H1 (cell line): ENCODE measurements around the gene SLC2A11. TPM values are rescaled to one million over a fixed set of nuclear protein-coding genes. Genes with fewer than 3 reads are reported as not detected.

ENCODE experiments used
- CTCF ChIA-PET: fragments of 300-600 bp; sonication (Branson Sonifier 250); formaldehyde crosslinking; loops from one replicate; lab custom pipeline; 2021; ENCODE audit not compliant: partially characterized antibody; lab: Charles Lee
- POLR2A ChIA-PET: fragments of 300-600 bp; sonication (Branson Sonifier 250); formaldehyde crosslinking; loops from one replicate; lab custom pipeline; 2021; ENCODE audit warnings: inconsistent platforms; ENCODE audit not compliant: partially characterized antibody; lab: Charles Lee
- DNase-seq, 2 experiments: peaks; one replicate each; pipeline versions ENCODE4 v3.0.0 to v3.0.0-alpha.2; 2010 to 2022; ENCODE audit warnings: low spot score in 2 of 2, low read depth in 1 of 2, mixed read lengths in 1 of 2
- FAIRE-seq: peaks from 2 replicates; lab custom pipeline; 2011; peaks lifted over from hg19 to GRCh38; lab: Jason Lieb, UNC
- H2AFZ ChIP-seq: 2 replicates; pipeline ENCODE4 v1.8.1; 2012; ENCODE audit warnings: low read length, inconsistent platforms
- H2AK5ac ChIP-seq: 2 replicates; pipeline ENCODE4 v1.6.1; 2013; ENCODE audit warnings: low read depth, low read length
- H2BK120ac ChIP-seq: replicated peaks from 2 replicates; pipeline ENCODE3; 2013; ENCODE audit warnings: low read depth, low read length, inconsistent platforms
- H2BK12ac ChIP-seq: 2 replicates; pipeline ENCODE4 v1.6.1; 2013; ENCODE audit warnings: low read depth, low read length
- H2BK15ac ChIP-seq: 2 replicates; pipeline ENCODE4 v1.6.1; 2013; ENCODE audit warnings: low read length
- H2BK20ac ChIP-seq: 2 replicates; pipeline ENCODE4 v1.6.1; 2013; ENCODE audit warnings: low read length
- H2BK5ac ChIP-seq: 2 replicates; pipeline ENCODE4 v1.6.1; 2013; ENCODE audit warnings: low read depth, low read length
- H3K14ac ChIP-seq: 2 replicates; pipeline ENCODE4 v1.6.1; 2013; ENCODE audit warnings: inconsistent platforms; ENCODE audit not compliant: insufficient read length
- H3K18ac ChIP-seq: 2 replicates; pipeline ENCODE4 v1.6.1; 2013; ENCODE audit warnings: low read length; ENCODE audit errors: extremely low read depth
- H3K23ac ChIP-seq: 2 replicates; pipeline ENCODE4 v1.6.1; 2013; ENCODE audit warnings: inconsistent platforms; ENCODE audit not compliant: insufficient read length
- H3K23me2 ChIP-seq: 2 replicates; pipeline ENCODE4 v1.6.1; 2013; ENCODE audit warnings: low read depth, low read length
- H3K27ac ChIP-seq: 2 replicates; pipeline ENCODE4 v1.6.1; 2011; ENCODE audit warnings: low read depth, low read length, inconsistent platforms
- H3K27me3 ChIP-seq, 4 experiments: replicated peaks in 1 of 4; 1 replicate in 1 of 4; 2 replicates in 3 of 4; pipeline versions ENCODE4 v1.6.1 to v1.8.1; 2011 to 2013; ENCODE audit warnings: low read length in 3 of 4, mild to moderate bottlenecking in 3 of 4, inconsistent platforms in 2 of 4, mixed read lengths in 2 of 4, moderate library complexity in 1 of 4; ENCODE audit not compliant: control insufficient read depth in 3 of 4, insufficient read depth in 3 of 4; ENCODE audit errors: extremely low read depth in 1 of 4
- H3K36me3 ChIP-seq, 4 experiments: 2 replicates each; pipeline versions ENCODE4 v1.6.1 to v1.8.1; 2011 to 2013; ENCODE audit warnings: mild to moderate bottlenecking in 4 of 4, low read length in 3 of 4, moderate library complexity in 2 of 4, control low read depth in 1 of 4, inconsistent platforms in 1 of 4; ENCODE audit not compliant: insufficient read depth in 4 of 4, control insufficient read depth in 2 of 4
- H3K4ac ChIP-seq: replicated peaks from 2 replicates; pipeline ENCODE3; 2013; ENCODE audit warnings: low read length, low read depth, mixed read lengths, inconsistent platforms; ENCODE audit not compliant: insufficient read length
- H3K4me1 ChIP-seq, 4 experiments: replicated peaks in 1 of 4; 1 replicate in 1 of 4; 2 replicates in 3 of 4; pipeline versions ENCODE4 v1.6.1 to v1.8.1; 2011 to 2013; ENCODE audit warnings: low read length in 3 of 4, inconsistent platforms in 2 of 4, mixed read lengths in 1 of 4; ENCODE audit not compliant: insufficient read depth in 4 of 4, control insufficient read depth in 3 of 4
- H3K4me2 ChIP-seq, 2 experiments: 2 replicates each; pipeline versions ENCODE4 v1.6.1 to v1.8.1; 2011 to 2013; ENCODE audit warnings: low read depth in 2 of 2, low read length in 2 of 2, control low read depth in 1 of 2, inconsistent platforms in 1 of 2, mild to moderate bottlenecking in 1 of 2; ENCODE audit not compliant: insufficient read depth in 1 of 2
- H3K4me3 ChIP-seq, 4 experiments: fragments of 200-600, 300-600 bp in 1 of 4; sonication (generic), shearing (Covaris generic), sonication (Bioruptor Twin) in 1 of 4; 2 replicates each; pipeline versions ENCODE4 v1.5.1 to v1.8.1; 2011 to 2016; ENCODE audit warnings: low read length in 4 of 4, low read depth in 3 of 4, control low read depth in 2 of 4, inconsistent platforms in 2 of 4, mild to moderate bottlenecking in 2 of 4, mixed read lengths in 1 of 4, moderate library complexity in 1 of 4; ENCODE audit not compliant: insufficient read depth in 2 of 4; ENCODE audit errors: extremely low read depth in 1 of 4
- H3K56ac ChIP-seq: replicated peaks from 2 replicates; pipeline ENCODE3; 2013; ENCODE audit warnings: low read depth, mild to moderate bottlenecking, mixed read lengths, low read length, inconsistent platforms; ENCODE audit not compliant: insufficient read length
- H3K79me1 ChIP-seq: 2 replicates; pipeline ENCODE4 v1.6.1; 2013; ENCODE audit warnings: low read depth, low read length, control low read depth
- H3K79me2 ChIP-seq, 2 experiments: 2 replicates each; pipeline versions ENCODE4 v1.6.1 to v1.8.1; 2012 to 2013; ENCODE audit warnings: low read length in 2 of 2, mild to moderate bottlenecking in 2 of 2, inconsistent platforms in 1 of 2; ENCODE audit not compliant: insufficient read depth in 2 of 2, control insufficient read depth in 1 of 2
- H3K9ac ChIP-seq, 4 experiments: replicated peaks in 1 of 4; 1 replicate in 1 of 4; 2 replicates in 3 of 4; pipeline versions ENCODE4 v1.6.1 to v1.8.1; 2011 to 2013; ENCODE audit warnings: low read depth in 3 of 4, low read length in 3 of 4, control low read depth in 2 of 4, mild to moderate bottlenecking in 2 of 4, moderate library complexity in 2 of 4, inconsistent platforms in 1 of 4; ENCODE audit errors: extremely low read depth in 1 of 4
- H3K9me3 ChIP-seq, 2 experiments: 2 replicates each; pipeline versions ENCODE4 v1.6.1 to v1.8.1; 2012 to 2013; ENCODE audit warnings: mild to moderate bottlenecking in 2 of 2, moderate library complexity in 2 of 2, control low read depth in 1 of 2, inconsistent platforms in 1 of 2, low read depth in 1 of 2, low read length in 1 of 2, mixed read lengths in 1 of 2; ENCODE audit not compliant: insufficient read depth in 2 of 2
- H4K20me1 ChIP-seq, 2 experiments: replicated peaks in 1 of 2; 2 replicates each; pipeline versions ENCODE3 to v1.8.1; 2011 to 2013; ENCODE audit warnings: inconsistent platforms in 2 of 2, low read length in 2 of 2, mild to moderate bottlenecking in 1 of 2; ENCODE audit not compliant: insufficient read depth in 2 of 2, control insufficient read depth in 1 of 2
- H4K5ac ChIP-seq: 2 replicates; pipeline ENCODE4 v1.6.1; 2013; ENCODE audit warnings: low read length, low read depth, mixed read lengths, inconsistent platforms; ENCODE audit not compliant: insufficient read length
- H4K8ac ChIP-seq: 2 replicates; pipeline ENCODE4 v1.8.0; 2013; ENCODE audit warnings: mild to moderate bottlenecking, moderate library complexity, low read length, inconsistent platforms; ENCODE audit not compliant: insufficient read depth; ENCODE audit errors: extremely low read depth
- H4K91ac ChIP-seq: replicated peaks from 2 replicates; pipeline ENCODE3; 2013; ENCODE audit warnings: low read length, mixed read lengths, inconsistent platforms; ENCODE audit not compliant: insufficient read length
- BCL11A ChIP-seq, 2 experiments: IDR thresholded peaks; one replicate each; pipeline ENCODE4 v1.6.1; 2011; ENCODE audit warnings: low read depth in 2 of 2, low read length in 2 of 2, mild to moderate bottlenecking in 2 of 2
- CBX8 ChIP-seq: fragments of 300-800, 300-1000 bp; sonication (generic); IDR thresholded peaks from 2 replicates; pipeline ENCODE4 v1.7.1; 2016; ENCODE audit warnings: low read depth, low read length, borderline replicate concordance
- KDM1A ChIP-seq: fragments of 200-600, 300-600 bp; sonication (generic); IDR thresholded peaks from 2 replicates; pipeline ENCODE4 v1.7.1; 2016; ENCODE audit warnings: mild to moderate bottlenecking, low read length, borderline replicate concordance
- NRF1 ChIP-seq: IDR thresholded peaks from 2 replicates; pipeline ENCODE4 v1.6.1; 2011; ENCODE audit warnings: mild to moderate bottlenecking, low read depth, low read length, improper control_type of control experiment
- PHF8 ChIP-seq: fragments of 200-600 bp; sonication (generic); conservative IDR thresholded peaks from 2 replicates; pipeline ENCODE4 v1.7.1; 2012; ENCODE audit warnings: low read depth, mild to moderate bottlenecking, inconsistent platforms, low read length, moderate library complexity
- POLR2A ChIP-seq, 2 experiments: IDR thresholded peaks; 1 replicate in 1 of 2; 2 replicates in 1 of 2; pipeline ENCODE4 v1.6.1; 2011; ENCODE audit warnings: low read depth in 2 of 2, low read length in 2 of 2, mild to moderate bottlenecking in 2 of 2; ENCODE audit errors: control extremely low read depth in 1 of 2
- SAP30 ChIP-seq: fragments of 300-600 bp; sonication (generic); IDR thresholded peaks from 2 replicates; pipeline ENCODE4 v1.7.1; 2012; ENCODE audit warnings: low read length, moderate library complexity, mild to moderate bottlenecking, inconsistent platforms; ENCODE audit not compliant: insufficient read depth, insufficient replicate concordance
- TAF1 ChIP-seq: IDR thresholded peaks from 2 replicates; pipeline ENCODE4 v1.6.1; 2011; ENCODE audit warnings: mild to moderate bottlenecking, low read depth, low read length
- TBP ChIP-seq: IDR thresholded peaks from 2 replicates; pipeline ENCODE4 v1.6.1; 2011; ENCODE audit warnings: low read depth, low read length, improper control_type of control experiment
- TEAD4 ChIP-seq: IDR thresholded peaks from 2 replicates; pipeline ENCODE4 v1.6.1; 2012; ENCODE audit warnings: low read depth, low read length, inconsistent platforms, mixed read lengths
- WGBS, 2 experiments: shearing (Covaris generic) in 1 of 2; methylation state at CpG; one replicate each; pipeline versions ENCODE4 v1.1.6 to v1.1.7; 2013 to 2015; ENCODE audit warnings: low lambda C conversion rate in 2 of 2, mixed read lengths in 2 of 2, inconsistent platforms in 1 of 2, low coverage in 1 of 2, missing lambda C conversion rate in 1 of 2; ENCODE audit not compliant: insufficient replicate concordance in 2 of 2, insufficient coverage in 1 of 2, insufficient read length in 1 of 2; ENCODE audit errors: extremely low coverage in 1 of 2, missing lambda C conversion rate in 1 of 2; 5-methylcytosine and 5-hydroxymethylcytosine counted together
- polyA plus RNA-seq, 7 experiments: library from polyadenylated mRNA; depleted of rRNA in 3 of 7; stranded (reverse) in 5 of 7; unstranded in 2 of 7; fragments of >200 nt in 5 of 7; fragments of 200-250 nt in 2 of 7; gene quantifications; 1 replicate in 5 of 7; 2 replicates in 1 of 7; 4 replicates in 1 of 7; pipeline versions ENCODE4 v1.2.1 to v1.2.3, GENCODE V29; 2011 to 2013; ENCODE audit warnings: missing spikeins in 2 of 7, mixed read lengths in 2 of 7
- total RNA-seq: library from RNA; stranded (reverse); fragmentation: NEBNext Ultra II Directional; extraction: Animal tissue kit (Norgen Biotek cat#: 25700); gene quantifications from 2 replicates; pipeline ENCODE4 v1.2.1, GENCODE V29; 2021
- TF ChIP-seq, protein P1 (sequence below): IDR thresholded peaks from 2 replicates; pipeline ENCODE4 v1.6.1; 2012; ENCODE audit warnings: inconsistent platforms
- TF ChIP-seq, protein P2 (sequence below): IDR thresholded peaks from 2 replicates; pipeline ENCODE4 v1.6.1; 2012; ENCODE audit warnings: low read length, inconsistent platforms

Gene SLC2A11
- total and polyA plus RNA-seq, 2 of the 8 experiments (the other 6 are each of a cell fraction or from before 2014, with no cell fraction given): 10.7 to 12.5 TPM

DNA sequence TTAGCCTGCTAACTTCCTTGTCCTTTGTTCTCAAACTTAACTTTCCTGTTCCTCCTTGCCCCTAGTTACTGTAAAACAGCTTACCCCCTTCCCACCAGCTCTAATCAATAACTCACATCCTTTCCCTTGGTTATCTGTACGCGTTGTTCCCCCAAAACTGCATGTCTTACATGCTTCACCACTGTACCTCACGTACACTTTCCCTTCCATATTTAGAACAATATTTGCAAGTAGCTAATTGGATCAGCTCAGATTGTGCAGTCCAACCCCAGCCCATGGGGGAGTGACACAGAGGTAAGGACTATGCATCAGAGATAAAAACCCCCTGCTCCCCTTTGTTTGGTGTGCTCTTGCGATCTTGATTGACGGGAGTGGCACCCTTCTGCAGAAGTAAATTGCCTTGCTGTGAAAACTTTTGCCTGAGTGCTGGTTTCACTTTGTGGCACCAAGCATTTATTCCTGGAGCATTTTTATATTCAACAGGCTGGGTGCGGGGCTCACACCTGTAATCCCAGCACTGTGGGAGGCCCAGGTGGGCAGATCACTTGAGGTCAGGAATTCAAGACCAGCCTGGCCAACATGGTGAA, 67.4 kb downstream of the SLC2A11 start:
- Histone ChIP-seq H4K20me1 (peaks cover 0 to 4% of the 10 kb centered on the region in 2 experiments), H3K27me3 (no peaks in the 10 kb centered on the region), H3K36me3 (peaks cover 2 to 13% (median 3%) of the 10 kb centered on the region in 4 experiments; a peak in 4 of 8 replicates), H4K5ac (no peak overlapping the region), H2BK15ac (no peak overlapping the region), H3K9ac (no peak overlapping the region), H4K8ac (no peak overlapping the region), H2AK5ac (no peak overlapping the region), H3K14ac (no peak overlapping the region), H3K27ac (no peak overlapping the region), H3K79me1 (no peaks in the 10 kb centered on the region), H2BK12ac (no peak overlapping the region), H3K4me2 (no peak overlapping the region), H3K4me3 (no peak overlapping the region), H3K56ac (no peak overlapping the region), H4K91ac (no peak overlapping the region), H3K4ac (no peak overlapping the region), H2BK5ac (no peak overlapping the region), H3K18ac (no peak overlapping the region), H3K23ac (no peak overlapping the region), H3K4me1 (no peaks in the 10 kb centered on the region), H2BK120ac (no peak overlapping the region), H3K9me3 (no peaks in the 10 kb centered on the region), H2AFZ (no peak overlapping the region), H3K79me2 (no peaks in the 10 kb centered on the region), H3K23me2 (no peaks in the 10 kb centered on the region), H2BK20ac (no peak overlapping the region)
- ChIA-PET POLR2A (interaction anchor here (1.2 kb wide), 1 partner anchor 10 kb away, joined by 3 read pairs; no protein-coding TSS in a partner anchor), CTCF (interaction anchor here (0.6 kb wide), 1 partner anchor 21 kb away, joined by 6 read pairs; no protein-coding TSS in a partner anchor)
- WGBS, 2 experiments: 78% methylated on average over 6 of the region's 6 CpGs; no CpG with 5 or more reads in 1 of the 2 experiments
- FAIRE-seq (no peak), DNase-seq (no peak)
- TF ChIP-seq POLR2A (IDR thresholded peaks at IDR 0.05; ENCODE audit: control extremely low read depth in 1 of 2, low read depth in 2 of 2, low read length in 2 of 2): no peak
- no peak for TF ChIP-seq PHF8
- no peak for TF ChIP-seq TBP
- no peak for TF ChIP-seq SAP30
- TF ChIP-seq, protein P1, sequence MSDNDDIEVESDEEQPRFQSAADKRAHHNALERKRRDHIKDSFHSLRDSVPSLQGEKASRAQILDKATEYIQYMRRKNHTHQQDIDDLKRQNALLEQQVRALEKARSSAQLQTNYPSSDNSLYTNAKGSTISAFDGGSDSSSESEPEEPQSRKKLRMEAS: no peak
- TF ChIP-seq KDM1A: no peak
- TF ChIP-seq NRF1: no peak
- TF ChIP-seq, protein P2, sequence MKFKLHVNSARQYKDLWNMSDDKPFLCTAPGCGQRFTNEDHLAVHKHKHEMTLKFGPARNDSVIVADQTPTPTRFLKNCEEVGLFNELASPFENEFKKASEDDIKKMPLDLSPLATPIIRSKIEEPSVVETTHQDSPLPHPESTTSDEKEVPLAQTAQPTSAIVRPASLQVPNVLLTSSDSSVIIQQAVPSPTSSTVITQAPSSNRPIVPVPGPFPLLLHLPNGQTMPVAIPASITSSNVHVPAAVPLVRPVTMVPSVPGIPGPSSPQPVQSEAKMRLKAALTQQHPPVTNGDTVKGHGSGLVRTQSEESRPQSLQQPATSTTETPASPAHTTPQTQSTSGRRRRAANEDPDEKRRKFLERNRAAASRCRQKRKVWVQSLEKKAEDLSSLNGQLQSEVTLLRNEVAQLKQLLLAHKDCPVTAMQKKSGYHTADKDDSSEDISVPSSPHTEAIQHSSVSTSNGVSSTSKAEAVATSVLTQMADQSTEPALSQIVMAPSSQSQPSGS: no peak
- TF ChIP-seq CBX8: no peak
- TF ChIP-seq BCL11A (IDR thresholded peaks at IDR 0.05; ENCODE audit: low read depth in 2 of 2, low read length in 2 of 2): no peak
- TF ChIP-seq TAF1: no peak
- no peak for TF ChIP-seq TEAD4
